Occipital lobe (tissue), 2 donors: ENCODE data around the gene LRIT1. TPM values are rescaled to one million over a fixed set of nuclear protein-coding genes. Genes with fewer than 3 reads are reported as not detected.

ENCODE experiments used
- DNase-seq: peaks from one replicate; lab custom pipeline; 2025; lab: John Stamatoyannopoulos, UW
- total RNA-seq: library from RNA; depleted of rRNA; stranded (reverse); fragments of >200 nt; gene quantifications from one replicate; pipeline ENCODE4 v1.2.3, GENCODE V29; 2014

The LRIT1 gene
- total RNA-seq, 1 donor from 2014 or later, result not detected

DNA sequence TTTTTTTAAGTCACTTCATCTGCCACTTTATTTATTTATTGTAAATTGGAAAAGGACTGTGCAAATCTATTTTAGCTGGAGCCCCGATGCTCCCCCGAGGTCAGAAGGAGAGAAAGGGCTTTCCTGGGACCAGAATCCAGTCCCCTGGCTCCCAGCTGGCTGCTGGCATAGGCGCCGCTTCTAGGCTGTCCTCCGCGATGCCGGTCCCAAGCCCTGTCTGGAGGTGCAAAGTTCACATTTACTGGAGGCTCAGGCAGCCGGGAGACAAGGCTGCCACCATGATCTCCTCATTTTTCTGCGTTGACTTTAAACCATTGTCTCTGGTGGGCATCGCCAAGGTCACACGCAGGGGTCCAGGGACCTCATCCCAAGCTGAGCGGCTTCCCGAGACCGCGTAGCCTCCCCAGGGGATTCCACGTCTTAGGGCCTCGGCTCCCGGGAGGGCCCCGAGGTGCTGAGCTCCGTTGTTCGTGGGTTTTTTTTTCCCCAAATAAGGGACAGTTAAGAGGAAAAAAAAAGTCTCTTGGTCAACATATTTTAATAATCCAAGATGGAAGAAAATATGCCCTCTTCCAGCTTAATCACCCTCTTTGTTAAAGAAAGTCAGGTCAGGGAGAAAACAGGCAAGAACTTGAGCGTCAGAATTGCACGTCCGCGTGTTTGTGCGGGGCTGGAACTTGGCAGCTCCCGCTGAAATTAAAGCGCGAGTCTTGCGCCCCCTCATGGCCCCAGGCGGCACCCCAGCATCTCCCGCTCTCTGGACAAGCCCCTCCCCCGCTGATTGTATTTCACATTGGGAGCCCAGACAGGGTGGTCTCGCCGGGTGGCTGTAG is 15.4 kb upstream of the LRIT1 start:
- no peak for DNase-seq

DNA sequence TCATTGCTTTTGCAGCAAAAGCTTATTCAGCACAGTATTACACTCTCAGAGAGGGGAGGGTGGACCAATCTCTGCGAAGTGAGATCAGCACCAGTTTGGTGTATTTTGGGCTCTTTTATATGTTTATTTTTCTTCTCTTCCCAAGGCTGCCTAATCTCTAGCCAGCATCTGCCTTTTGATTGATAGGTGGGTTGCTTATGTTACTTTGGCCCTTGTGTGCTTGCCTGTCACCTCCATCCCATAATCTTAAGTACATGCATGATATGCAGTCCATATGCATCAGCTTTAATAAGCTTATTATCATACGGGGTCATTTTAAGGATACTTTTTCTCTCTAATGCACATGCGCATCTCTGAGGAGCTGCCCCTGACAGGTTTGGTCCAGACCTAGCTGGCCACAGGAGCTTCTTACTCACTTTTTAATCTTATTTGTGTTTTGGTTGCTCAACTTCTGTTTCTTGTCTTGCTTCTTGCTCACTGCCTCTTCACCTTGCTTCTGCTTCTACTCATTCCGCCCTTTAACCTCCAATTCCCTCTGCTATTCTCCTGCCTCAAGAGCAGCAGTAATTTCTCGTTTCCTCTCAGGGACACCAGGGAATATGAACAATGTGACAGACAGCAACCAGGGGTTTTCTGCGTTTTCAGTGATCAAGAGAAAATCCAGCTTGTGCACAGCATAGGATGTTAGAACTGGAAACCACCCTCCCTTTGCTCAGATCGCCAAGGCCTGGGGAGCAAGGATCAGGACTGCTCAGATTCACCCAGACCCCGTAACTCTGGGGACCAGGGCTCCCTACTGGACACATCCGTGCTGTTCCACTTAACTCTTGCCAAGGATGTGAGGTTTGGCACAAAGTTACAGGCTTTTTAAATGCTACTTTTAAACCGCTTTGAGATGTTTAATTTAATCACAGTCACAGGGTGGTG is 13.5 kb upstream of the LRIT1 start:
- no peak for DNase-seq

DNA sequence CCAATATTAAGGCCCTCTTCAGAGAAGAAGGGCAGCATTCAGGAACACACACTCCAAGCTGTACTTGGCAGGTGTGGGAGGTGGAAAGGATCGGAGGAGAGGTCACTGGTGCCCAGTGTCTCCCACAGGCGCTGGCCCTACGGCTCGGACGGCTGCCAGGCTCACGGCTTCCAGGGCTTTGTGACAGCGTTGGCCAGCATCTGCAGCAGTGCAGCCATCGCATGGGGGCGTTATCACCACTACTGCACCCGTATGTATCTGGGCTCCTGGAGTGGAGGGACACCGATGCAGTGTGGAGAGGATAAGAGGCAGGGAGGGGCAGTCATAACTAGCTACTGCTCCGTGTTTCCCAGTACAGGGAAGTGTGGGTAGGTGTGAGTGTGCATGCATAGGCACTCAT is 7.4 kb upstream of the LRIT1 start:
- no peak for DNase-seq

DNA sequence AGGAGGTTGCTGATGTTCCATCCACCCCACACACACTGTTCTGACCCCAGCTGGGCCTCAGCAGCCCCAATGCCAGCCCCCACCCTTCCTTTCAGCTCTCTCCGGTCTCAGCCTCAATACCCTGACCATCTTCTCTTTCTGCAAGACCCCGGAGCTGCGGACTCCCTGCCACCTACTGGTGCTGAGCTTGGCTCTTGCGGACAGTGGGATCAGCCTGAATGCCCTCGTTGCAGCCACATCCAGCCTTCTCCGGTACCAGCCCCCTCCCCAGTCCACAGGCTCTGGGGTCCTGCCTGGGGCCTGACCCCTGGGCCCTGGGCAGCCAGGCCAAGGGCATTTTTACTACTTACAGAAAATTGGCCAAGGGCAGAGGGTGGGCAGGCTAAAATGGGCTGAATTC is 6.2 kb upstream of the LRIT1 start:
- DNase-seq, result no peak

DNA sequence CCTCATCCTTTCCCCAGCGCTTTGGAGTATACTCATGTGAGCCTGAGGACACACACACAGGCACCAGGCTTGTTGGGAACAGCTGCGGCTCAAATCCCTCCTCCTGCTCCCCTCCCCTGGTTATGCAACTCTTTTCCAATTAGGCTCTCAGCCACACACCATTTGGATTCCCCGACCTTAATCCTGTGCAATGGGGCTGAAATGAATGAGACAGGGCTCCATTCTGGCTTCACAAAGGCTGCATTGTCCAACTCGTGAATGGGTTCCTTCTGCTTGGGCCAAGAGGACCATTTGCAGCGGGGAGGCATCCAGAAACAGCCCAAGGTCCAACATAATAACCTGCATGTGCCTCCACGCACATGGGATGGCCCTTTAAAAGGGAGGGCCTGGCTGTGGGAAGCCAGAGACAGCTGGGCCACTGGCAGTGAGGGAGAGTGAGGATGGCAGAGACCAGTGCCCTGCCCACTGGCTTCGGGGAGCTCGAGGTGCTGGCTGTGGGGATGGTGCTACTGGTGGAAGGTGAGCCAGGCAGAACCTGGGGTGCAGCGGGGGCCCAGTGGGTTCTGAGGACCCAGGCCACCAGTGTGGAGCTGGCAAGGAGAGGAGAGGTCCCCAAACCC is 3.4 kb upstream of the LRIT1 start, which contains the start of gene RGR:
RGR (plus strand) TSS at position 403 of the 620 bp plus-strand sequence; CDS start at position 441, 38 bp downstream.
- DNase-seq, result peak; percentile 91

DNA sequence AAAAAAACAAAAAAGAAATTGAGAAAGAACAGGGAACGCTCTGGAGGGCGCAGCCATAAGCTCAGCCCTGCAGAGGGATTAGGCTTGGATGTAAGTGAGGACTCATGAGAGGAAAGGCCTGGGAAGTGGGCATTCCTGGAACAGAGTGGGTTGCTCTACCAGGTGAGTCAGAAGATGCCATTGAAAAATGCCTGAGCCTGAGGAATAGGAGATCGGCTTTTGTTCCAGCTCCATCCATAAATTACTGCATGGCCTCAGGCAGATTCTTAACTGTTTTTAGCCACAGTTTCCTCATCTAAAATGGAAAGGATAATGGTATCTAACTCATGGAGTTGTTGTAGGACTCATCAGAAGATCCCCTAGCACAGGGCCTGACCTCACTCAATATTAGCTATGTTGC is 2.4 kb upstream of the LRIT1 start:
- no peak for DNase-seq

DNA sequence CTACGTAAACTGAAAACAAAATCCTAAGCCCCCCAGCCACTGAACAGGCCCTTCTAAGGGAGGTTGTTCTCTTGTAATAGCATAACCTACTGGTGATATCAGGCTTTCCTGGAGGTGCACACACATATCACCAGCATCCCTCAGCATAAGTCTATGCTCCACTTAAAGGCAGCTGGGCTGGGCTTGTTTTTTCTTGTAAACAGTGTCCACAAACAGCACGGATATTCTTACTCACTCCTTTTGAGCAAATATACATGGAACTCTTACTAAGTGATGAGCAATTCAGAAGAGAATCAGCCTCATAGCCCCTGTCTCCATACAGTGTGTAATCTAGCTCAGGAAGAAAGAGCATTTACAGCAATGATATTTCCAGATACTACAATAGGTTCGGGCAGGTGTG is 2.4 kb downstream of the LRIT1 start:
- no peak for DNase-seq

DNA sequence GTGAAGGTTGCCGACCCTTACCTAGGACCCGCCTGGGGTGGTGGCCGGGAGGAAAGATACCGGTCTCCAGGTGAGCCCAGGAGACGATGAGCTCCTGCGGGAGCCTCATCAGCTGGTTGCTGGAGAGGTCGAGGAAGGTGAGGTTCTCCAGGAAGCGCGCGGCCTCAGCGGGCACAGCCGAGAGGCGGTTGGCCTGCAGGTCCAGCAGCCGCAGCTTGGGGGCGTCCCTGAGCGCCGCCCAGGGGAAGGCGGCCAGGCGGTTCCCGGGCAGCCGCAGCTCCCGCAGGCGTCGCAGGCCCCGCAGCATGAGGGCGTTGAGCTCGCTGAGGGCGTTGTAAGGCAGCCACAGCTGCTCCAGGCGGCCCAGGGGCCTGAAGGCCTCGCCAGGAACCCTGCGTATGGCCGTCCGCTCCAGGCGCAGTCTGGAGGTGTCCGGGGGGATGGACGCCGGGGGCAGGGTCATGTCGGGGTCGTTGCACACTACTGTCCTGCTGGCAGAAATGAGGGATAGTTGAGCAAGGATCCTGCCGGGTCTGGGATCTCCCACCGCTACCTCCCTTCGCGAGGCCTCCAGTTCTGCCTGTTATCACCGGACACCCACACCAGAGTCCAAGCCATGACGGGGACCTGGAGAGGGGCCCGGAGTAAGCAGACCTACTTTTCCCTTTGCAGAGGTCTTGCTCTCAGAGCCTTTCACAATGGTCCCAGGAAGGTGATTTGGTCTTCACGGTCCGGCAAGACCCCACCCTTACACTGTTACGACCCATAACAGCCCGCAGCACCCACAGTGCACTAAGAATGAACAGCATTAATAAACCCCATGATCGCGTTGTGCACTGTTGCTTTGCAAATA is 3.9 kb downstream of the LRIT1 start:
- no peak for DNase-seq

DNA sequence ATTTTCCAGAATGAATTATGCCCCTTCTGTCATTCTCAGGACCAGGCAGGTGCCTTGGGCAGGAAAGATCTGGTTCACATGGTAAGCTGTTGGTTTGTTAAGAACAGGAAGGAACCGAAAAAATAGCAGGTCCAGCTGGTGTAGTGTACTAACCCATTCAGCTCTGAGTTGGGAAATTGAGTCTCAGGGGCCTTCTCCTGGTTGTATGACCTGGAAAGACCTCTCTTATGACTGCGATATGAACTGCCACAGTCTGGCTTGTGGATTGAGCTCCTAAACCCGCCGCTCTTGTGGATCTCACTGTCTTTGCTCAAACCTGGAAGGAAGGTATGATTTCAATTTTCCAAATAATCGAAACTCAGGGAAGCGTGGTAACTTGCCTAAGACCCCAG is 4.5 kb downstream of the LRIT1 start:
- DNase-seq, result no peak

DNA sequence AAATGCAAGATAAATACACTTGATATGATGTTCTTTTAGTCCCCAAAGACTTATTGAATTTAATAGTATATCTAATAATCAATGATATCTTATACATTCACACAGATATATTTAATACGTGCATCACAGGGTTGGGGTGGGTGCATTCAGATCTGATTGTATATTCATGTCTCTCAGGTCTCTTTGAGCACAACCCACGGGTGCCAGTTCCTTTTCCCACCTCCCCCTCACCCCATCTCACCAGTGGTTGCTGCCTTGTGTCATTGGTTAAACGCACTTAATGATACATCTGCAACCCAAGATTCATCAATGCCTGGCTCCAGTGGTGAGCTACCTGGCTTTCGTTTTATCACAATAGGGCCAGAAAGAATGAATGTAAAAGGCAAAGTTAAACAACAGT is 6.2 kb downstream of the LRIT1 start:
- DNase-seq, result no peak

DNA sequence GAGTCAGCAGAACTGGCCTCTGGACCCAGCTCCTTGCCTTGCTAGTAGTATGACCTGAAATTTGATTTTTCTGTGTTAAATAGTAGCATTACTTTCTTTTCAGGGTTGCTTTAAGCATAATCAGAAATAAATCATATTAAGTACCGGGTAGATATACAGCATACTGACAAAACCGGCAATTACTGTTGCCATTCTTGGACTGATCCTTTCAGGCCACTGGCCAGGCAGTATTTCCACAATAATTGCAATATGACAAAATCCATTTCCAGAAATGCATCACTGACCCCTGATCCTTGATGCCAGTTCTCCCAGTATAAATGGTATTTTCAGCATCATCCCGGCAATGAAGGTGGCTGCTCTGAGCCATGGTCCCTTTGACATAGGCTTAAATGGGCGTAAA is 6.9 kb downstream of the LRIT1 start:
- DNase-seq, result no peak

DNA sequence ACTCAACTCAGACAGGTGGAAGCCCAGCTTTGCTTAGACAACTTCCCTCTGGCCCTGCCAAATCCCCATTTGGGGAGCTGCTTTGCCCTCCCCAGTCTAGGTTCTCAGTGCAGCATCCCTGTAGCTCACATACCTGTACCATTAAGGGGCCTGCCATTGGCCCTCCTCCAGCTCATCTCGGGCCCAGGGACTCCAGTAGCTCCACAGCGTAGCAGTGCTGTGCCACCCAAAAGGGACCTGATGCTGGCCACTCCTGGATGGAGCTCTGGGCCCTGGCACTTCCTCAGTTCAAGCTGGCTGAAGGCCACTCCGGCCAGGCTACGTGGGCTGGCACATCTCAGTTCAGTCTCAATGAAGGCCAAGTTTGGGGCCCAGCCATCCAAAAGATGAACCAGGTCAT is 7.4 kb downstream of the LRIT1 start:
- DNase-seq, result no peak

DNA sequence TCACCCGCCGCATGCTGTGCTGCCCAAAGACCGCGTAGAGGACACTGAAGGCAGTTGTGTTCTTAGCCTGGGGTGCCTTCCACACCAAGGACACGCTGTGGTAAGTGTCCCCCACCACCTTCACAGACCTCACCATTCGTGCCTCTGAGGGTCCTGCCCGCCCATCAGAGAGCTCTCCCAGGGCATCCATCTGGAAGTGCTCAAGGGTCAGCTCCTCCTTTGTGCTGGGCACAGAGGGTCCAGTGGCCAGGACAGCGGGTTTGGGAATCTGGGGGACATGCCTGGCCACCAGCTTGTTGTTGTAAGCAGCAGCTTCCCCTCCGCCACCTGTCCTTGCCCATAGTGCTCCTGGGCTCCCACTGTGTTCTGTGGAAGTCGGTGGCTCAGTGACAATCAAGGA is 9.0 kb downstream of the LRIT1 start:
- no peak for DNase-seq

DNA sequence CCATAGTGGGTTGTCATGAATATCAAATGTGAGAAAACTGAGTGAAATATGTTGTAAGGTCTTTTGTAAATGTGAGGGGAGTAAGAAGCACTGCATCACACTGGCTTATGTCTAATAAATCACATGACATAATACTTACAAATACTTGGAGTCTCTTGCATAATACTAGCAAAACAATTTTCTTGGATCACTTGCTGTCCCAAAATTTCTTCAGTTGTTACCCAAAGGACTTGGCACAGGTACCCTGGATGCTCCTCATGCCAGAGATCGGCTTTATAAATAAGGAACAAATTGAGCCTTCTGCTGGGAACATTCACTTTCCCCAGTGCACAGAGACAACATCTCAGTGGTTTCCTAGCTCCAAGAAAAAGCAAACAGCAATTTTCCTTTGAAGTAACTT is 11.0 kb downstream of the LRIT1 start:
- no peak for DNase-seq

DNA sequence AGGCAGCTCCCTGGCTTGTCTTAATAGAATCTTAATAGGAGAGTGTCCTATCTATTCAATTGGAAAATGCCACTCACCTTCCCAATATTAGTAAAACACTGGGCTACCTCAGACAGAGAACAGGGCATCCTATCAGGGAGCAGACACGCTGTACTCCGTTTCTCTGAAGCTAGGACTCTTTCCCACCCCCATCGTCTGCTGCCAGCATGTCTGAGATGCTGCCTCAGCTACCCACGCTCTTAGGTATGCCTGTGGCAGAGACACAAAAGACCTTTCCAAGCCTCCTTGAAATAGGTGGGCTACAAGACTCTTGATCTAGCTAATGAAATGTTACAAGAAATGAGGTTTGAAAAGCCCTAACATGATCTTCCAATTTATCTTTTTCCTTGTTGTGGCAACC is 13.5 kb downstream of the LRIT1 start:
- no peak for DNase-seq

DNA sequence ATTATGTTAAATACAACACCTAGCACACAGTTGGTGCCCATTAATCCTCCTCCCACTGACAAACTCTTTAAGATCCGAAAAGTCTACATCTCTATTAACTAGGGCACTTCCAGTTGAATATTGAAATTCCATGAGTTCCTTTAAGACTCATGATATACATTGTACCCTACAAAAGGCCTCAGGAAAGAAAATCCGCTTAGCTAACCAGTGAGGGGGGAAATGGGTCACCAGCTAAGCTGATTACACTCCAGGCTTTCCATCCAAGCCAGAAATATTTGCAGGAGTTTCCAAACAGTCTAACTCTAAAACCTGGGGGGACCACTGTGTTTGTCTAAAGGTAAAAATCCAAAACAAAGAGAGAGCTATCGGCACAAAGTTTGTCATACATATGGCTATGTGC is 14.7 kb downstream of the LRIT1 start:
- DNase-seq, result no peak

DNA sequence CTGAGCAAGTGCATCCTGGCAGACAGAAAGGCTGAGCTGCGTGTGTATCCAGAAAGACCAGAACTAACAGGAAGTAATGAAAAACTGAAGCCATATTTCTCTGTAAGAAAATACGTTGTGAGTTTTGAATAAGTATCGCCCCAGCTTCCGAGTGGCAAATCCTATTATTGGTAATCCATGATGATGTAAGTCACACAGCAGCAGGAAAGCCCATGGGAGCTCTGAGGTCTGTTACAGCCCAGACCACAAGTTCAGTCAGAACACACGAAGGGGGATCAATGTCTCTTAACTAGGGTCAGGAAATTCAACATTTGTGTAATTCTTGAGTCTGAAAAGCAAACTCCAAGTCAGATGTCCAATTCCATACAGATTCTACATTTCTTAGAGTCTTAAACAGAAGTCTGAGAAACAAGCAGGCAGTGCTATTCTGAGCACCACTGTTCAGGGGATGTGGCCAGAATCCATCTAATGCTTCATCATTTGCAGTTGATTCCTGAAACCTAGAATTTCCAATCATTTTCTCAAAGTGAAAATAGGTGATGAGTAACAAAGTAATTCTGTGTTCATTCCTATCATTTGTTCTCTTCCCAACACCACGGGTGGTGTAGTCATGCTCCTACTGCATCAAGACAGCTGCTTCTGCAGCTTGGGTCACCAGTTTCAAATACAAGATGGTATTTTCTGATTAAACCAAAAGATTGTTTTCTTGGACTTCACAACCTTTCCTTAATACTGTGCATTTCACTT is 15.7 kb downstream of the LRIT1 start, which contains the start of gene LRIT2:
LRIT2 (minus strand) TSS at position 118 of the 747 bp plus-strand sequence; CDS start at position 94, 24 bp downstream.
- no peak for DNase-seq

DNA sequence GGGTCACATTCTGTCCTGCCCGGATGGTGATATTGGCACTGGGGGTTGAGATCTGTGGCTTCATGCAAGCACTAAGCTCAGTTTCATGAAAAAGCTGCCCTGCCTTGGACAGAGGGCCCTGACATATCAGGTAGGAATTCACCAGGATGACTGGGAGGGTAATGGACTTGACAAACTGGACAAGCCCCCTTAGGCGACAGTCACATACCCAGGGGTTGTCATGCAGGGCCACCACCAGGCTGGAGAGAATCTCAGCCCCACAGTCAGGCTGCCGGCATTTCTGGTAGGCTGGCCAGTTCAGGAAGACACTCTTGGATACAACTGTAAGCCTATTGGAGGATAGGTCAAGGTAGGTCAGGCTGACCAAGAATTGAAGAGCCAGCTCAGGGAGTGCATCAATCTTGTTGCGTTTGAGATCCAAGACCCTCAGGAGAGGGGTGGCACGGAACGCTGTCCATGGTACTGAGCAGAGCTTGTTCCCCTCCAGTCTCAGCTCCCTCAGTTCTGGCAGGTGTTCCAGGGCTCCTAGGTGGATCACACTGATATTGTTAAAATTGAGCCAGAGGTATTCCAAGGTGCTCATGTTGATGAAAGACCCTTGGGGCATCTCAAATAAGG is 16.8 kb downstream of the LRIT1 start:
- no peak for DNase-seq

DNA sequence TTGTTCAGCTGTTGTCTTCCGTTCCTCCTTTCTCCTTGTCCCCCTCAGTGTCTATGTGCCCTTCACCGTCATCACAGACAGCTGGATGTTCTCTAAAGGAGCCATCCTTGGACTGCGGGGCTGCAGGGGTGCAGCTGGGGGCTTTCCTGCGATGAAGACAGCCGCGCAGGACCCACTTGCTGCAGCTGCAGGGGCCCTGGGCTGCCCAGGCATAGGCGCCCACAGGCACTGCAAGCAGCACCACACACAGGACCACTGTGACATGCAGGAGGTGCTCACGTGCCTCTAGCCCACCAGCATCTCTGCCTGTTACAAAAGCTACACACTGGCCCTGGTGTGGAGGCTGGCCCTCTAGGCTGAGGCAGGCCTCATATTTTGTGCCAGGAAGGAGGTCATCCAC is 19.4 kb downstream of the LRIT1 start:
- no peak for DNase-seq

DNA sequence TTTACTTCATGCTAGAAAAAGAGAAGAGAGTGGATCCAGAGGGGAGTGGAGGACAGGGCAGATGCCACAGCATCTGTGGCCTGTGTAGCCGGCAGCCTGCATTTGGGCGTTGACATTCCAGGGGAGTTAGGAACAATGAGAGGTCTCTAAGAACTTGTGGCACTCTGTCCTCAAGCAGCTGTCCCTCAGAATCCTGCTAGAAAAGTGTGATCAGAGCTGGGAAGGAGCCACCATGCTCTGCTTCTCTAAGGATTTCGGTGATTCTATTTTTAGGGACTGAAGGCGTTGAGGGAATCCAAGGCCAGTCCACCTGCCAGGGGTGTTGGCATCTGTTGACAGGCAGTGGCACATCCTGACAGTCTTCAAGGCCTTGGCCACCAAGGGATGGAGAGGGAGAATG is 23.6 kb downstream of the LRIT1 start:
- DNase-seq, result no peak
